K562 (cell line): Measurements from ENCODE around the gene TPI1. TPM values are rescaled to one million over a fixed set of nuclear protein-coding genes. Genes with fewer than 3 reads are reported as not detected.
A peak's percentile ranks its signal among the peaks of the same experiment; 100 is the strongest.

ENCODE experiments used
- C11orf30 ChIP-seq: fragments of 450-650 bp; IDR thresholded peaks from 2 replicates; pipeline ENCODE4 v1.6.1; 2016; ENCODE audit warnings: low read depth, mild to moderate bottlenecking
- CBX3 ChIP-seq, 2 experiments: IDR thresholded peaks; 1 replicate in 1 of 2; 2 replicates in 1 of 2; pipeline ENCODE4 v1.6.1; 2012; ENCODE audit warnings: inconsistent platforms in 2 of 2, low read length in 2 of 2, borderline replicate concordance in 1 of 2, control low read depth in 1 of 2
- CTCF ChIP-seq, 3 experiments: IDR thresholded peaks in 2 of 3; conservative IDR thresholded peaks in 1 of 3; 2 replicates each; pipeline ENCODE4 v1.5.1; 2011 to 2012; ENCODE audit warnings: low read length in 3 of 3, mild to moderate bottlenecking in 3 of 3, control low read depth in 2 of 3, improper control_type of control experiment in 1 of 3, inconsistent platforms in 1 of 3, low read depth in 1 of 3, mixed read lengths in 1 of 3, moderate library complexity in 1 of 3; ENCODE audit not compliant: insufficient read depth in 2 of 3
- L3MBTL2 ChIP-seq: fragments of 450-650 bp; IDR thresholded peaks from 2 replicates; pipeline ENCODE4 v1.6.1; 2016; ENCODE audit warnings: mild to moderate bottlenecking, moderate library complexity
- MTA1 ChIP-seq: fragments of 450-650 bp; IDR thresholded peaks from 2 replicates; pipeline ENCODE4 v1.6.1; 2017; ENCODE audit warnings: borderline replicate concordance
- NBN ChIP-seq: fragments of 450-650 bp; IDR thresholded peaks from 2 replicates; pipeline ENCODE4 v1.6.1; 2016; ENCODE audit warnings: low read depth, mild to moderate bottlenecking
- PCBP1 ChIP-seq: fragments of 200-400 bp; formaldehyde crosslinking; IDR thresholded peaks from 2 replicates; pipeline ENCODE4 v1.6.1; 2018; ENCODE audit warnings: mild to moderate bottlenecking, low read depth, low read length; ENCODE audit not compliant: poor library complexity, severe bottlenecking
- PHF8 ChIP-seq: fragments of 200-600 bp; sonication (generic); IDR thresholded peaks from 2 replicates; pipeline ENCODE4 v1.6.1; 2012; ENCODE audit warnings: mixed run types, mild to moderate bottlenecking, inconsistent platforms, low read length, moderate library complexity, borderline replicate concordance
- POLR2G ChIP-seq: fragments of 200-400 bp; formaldehyde crosslinking; IDR thresholded peaks from 2 replicates; pipeline ENCODE4 v1.6.1; 2017; ENCODE audit warnings: low read depth, mild to moderate bottlenecking, antibody characterized with exemption, low read length, moderate library complexity
- SIN3B ChIP-seq: fragments of 450-650 bp; IDR thresholded peaks from 2 replicates; pipeline ENCODE4 v1.6.1; 2017; ENCODE audit warnings: low read depth, mild to moderate bottlenecking, moderate library complexity
- SRSF1 ChIP-seq: fragments of 200-400 bp; formaldehyde crosslinking; IDR thresholded peaks from 2 replicates; pipeline ENCODE4 v1.6.1; 2017; ENCODE audit warnings: mild to moderate bottlenecking, low read depth, low read length, moderate library complexity
- TBP ChIP-seq: optimal IDR thresholded peaks from 2 replicates; pipeline ENCODE3; 2011; ENCODE audit warnings: low read depth, low read length, improper control_type of control experiment
- TSC22D4 ChIP-seq: fragments of 450-650 bp; IDR thresholded peaks from 2 replicates; pipeline ENCODE4 v1.6.1; 2016; ENCODE audit warnings: missing genetic modification characterization, missing biosample characterization, control low read depth
- ZBTB26 ChIP-seq: fragments of 450-650 bp; formaldehyde crosslinking; IDR thresholded peaks from 2 replicates; pipeline ENCODE4 v1.4.0; 2022; ENCODE audit warnings: missing genetic modification characterization
- ZNF316 ChIP-seq: fragments of 450-650 bp; IDR thresholded peaks from 2 replicates; pipeline ENCODE4 v1.6.1; 2016
- ZNF707 ChIP-seq: fragments of 250-450 bp; sonication (Bioruptor Pico); conservative IDR thresholded peaks from 2 replicates; pipeline ENCODE4 v1.8.0; 2022; ENCODE audit warnings: inconsistent platforms, mild to moderate bottlenecking, moderate library complexity
- polyA plus RNA-seq, 8 experiments: library from polyadenylated mRNA; depleted of rRNA in 4 of 8; stranded (reverse) in 5 of 8; unstranded in 3 of 8; fragments of >200 nt; fragmentation: Nextera tagmentation in 2 of 8; fragmentation: Illumina TruSeq in 1 of 8; extraction: Ambion mirVana in 2 of 8; extraction: Trizol in 1 of 8; gene quantifications; 2 replicates each; pipeline versions ENCODE4 v1.2.1 to v1.2.3, GENCODE V29; 2011 to 2014; ENCODE audit warnings: inconsistent platforms in 1 of 8, missing spikeins in 1 of 8
- total RNA-seq, 7 experiments: library from RNA; depleted of rRNA in 6 of 7; stranded (reverse); fragments of >200 nt in 6 of 7; fragmentation: Illumina TruSeq in 2 of 7; extraction: Trizol in 2 of 7; gene quantifications; 2 replicates each; pipeline versions ENCODE4 v1.2.1 to v1.2.3, GENCODE V29; 2011 to 2021; ENCODE audit warnings: low replicate concordance in 1 of 7
- TF ChIP-seq, protein P1 (sequence below): IDR thresholded peaks from 2 replicates; pipeline ENCODE4 v1.6.1; 2016; ENCODE audit warnings: missing genetic modification characterization, missing compliant biosample characterization
- TF ChIP-seq, protein P2 (sequence below): fragments of 200-800 bp; sonication (Bioruptor generic); IDR thresholded peaks from 2 replicates; pipeline ENCODE4 v1.6.1; 2017; ENCODE audit warnings: missing genetic modification characterization, missing compliant biosample characterization

The TPI1 gene
- total and polyA plus RNA-seq, 9 of the 15 experiments (the other 6 are each of a cell fraction or from before 2014, with no cell fraction given) = 662 to 4,971 (median 892) TPM

DNA sequence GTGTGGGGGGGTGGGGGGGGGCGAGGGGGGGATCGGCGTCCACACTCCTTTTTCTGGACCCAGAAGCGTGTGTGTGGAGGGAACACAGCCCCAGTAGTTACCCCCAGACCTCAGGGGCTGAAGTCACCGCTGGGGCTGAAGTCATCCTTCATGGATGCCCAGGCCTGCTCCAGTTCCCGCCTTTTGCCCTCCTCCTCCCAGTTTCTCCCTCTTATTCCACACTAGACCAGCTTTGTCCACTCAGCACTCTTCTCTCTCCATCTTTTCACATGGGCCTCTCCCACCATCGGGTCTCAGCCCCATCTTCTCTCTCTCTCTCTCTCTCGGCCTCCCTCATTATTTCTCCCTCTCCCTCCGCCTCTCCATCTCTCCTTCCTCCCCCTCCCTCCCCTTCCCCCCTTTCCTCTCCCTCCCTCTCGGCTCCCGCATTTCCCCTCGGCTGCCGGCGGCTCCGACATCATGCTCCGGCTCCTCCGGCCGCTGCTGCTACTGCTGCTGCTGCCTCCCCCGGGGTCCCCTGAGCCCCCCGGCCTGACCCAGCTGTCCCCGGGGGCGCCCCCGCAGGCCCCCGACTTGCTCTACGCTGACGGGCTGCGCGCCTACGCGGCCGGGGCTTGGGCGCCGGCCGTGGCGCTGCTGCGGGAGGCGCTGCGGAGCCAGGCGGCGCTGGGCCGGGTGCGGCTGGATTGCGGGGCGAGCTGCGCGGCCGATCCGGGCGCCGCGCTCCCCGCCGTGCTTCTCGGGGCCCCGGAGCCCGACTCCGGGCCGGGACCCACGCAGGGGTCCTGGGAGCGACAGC is 39.1 kb upstream of the TPI1 start, which contains the start of gene P3H3 (continued):
- TF ChIP-seq TBP = peak; percentile 18
- TF ChIP-seq SIN3B = 0 out of 2 replicates have a peak, but pooled peaks have one; percentile 23
- TF ChIP-seq TSC22D4 (tag) = no peak
- TF ChIP-seq SRSF1 = no peak
- TF ChIP-seq ZNF707 (CRISPR knock-in tag) = no peak
- TF ChIP-seq C11orf30 = peak; percentile 80
- TF ChIP-seq, protein P1, sequence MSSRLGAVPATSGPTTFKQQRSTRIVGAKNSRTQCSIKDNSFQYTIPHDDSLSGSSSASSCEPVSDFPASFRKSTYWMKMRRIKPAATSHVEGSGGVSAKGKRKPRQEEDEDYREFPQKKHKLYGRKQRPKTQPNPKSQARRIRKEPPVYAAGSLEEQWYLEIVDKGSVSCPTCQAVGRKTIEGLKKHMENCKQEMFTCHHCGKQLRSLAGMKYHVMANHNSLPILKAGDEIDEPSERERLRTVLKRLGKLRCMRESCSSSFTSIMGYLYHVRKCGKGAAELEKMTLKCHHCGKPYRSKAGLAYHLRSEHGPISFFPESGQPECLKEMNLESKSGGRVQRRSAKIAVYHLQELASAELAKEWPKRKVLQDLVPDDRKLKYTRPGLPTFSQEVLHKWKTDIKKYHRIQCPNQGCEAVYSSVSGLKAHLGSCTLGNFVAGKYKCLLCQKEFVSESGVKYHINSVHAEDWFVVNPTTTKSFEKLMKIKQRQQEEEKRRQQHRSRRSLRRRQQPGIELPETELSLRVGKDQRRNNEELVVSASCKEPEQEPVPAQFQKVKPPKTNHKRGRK = peak; percentile 62
- TF ChIP-seq MTA1 = peak; percentile 17; the same call in 1 of the 2 replicates
- no peak for TF ChIP-seq POLR2G
- TF ChIP-seq L3MBTL2 = no peak
- no peak for TF ChIP-seq CBX3 (IDR thresholded peaks at IDR 0.05; ENCODE audit: borderline replicate concordance in 1 of 2, low read length in 2 of 2)
- TF ChIP-seq PCBP1 = peak; percentile 1
- TF ChIP-seq PHF8 = peak; percentile 34; the same call in 1 of the 2 replicates
- 0 out of 2 replicates have a peak, but pooled peaks have one; percentile 29 for TF ChIP-seq ZBTB26 (CRISPR knock-in tag)
- peak in 2 of 3 experiments; percentile 16 to 35; a peak in 2 of 6 replicates for TF ChIP-seq CTCF (IDR thresholded peaks at IDR 0.05 in 2 of 3, conservative IDR thresholded peaks at IDR 0.05 in 1 of 3; ENCODE audit: insufficient read depth in 2 of 3, low read depth in 1 of 3, low read length in 3 of 3)
- 0 out of 2 replicates have a peak, but pooled peaks have one; percentile 17 for TF ChIP-seq NBN
- peak; percentile 86 for TF ChIP-seq ZNF316
- TF ChIP-seq, protein P2, sequence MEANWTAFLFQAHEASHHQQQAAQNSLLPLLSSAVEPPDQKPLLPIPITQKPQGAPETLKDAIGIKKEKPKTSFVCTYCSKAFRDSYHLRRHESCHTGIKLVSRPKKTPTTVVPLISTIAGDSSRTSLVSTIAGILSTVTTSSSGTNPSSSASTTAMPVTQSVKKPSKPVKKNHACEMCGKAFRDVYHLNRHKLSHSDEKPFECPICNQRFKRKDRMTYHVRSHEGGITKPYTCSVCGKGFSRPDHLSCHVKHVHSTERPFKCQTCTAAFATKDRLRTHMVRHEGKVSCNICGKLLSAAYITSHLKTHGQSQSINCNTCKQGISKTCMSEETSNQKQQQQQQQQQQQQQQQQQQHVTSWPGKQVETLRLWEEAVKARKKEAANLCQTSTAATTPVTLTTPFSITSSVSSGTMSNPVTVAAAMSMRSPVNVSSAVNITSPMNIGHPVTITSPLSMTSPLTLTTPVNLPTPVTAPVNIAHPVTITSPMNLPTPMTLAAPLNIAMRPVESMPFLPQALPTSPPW = peak; percentile 76
- TF ChIP-seq, all 486 proteins: peak for 27
